OCI-LY3 (cell line): ENCODE results near the gene TARBP2.

Experiments
- CTCF ChIP-seq: fragments of 200-600, 300-600 bp; sonication (generic); IDR thresholded peaks from 2 replicates; pipeline ENCODE4 v1.5.1; 2014; ENCODE audit warnings: antibody characterized with exemption, low read length, low read depth
- EZH2phosphoT487 ChIP-seq: fragments of 200-600 bp; shearing (Covaris generic); IDR thresholded peaks from 2 replicates; pipeline ENCODE4 v1.6.1; 2018; ENCODE audit warnings: antibody characterized with exemption, mixed run types, low read depth

GRCh38 chr12:53492188-53492587, 8.9 kb upstream of the TARBP2 start:
- no peak for TF ChIP-seq EZH2phosphoT487
- TF ChIP-seq CTCF: no peak
